Testis (tissue), 2 donors: ENCODE measurements around the gene STXBP1.

ENCODE experiments used
- CTCF ChIP-seq, 3 experiments: fragments of 450-650 bp in 2 of 3; fragments of 200-600 bp in 1 of 3; sonication (generic) in 1 of 3; IDR thresholded peaks; one replicate each; pipeline ENCODE4 v1.5.1; 2016 to 2019; ENCODE audit warnings: antibody characterized with exemption in 3 of 3, mild to moderate bottlenecking in 2 of 3, moderate library complexity in 1 of 3
- POLR2A ChIP-seq: fragments of 450-650 bp; IDR thresholded peaks from one replicate; pipeline ENCODE4 v1.6.1; 2017; ENCODE audit warnings: antibody characterized with exemption, mild to moderate bottlenecking, moderate library complexity

- TF ChIP-seq CTCF (IDR thresholded peaks at IDR 0.05) (no peak), POLR2A (no peak)
Measured at GRCh38 chr9:127640908-127641545, 28.9 kb downstream of the STXBP1 start.
